AG09309 (cell line): ENCODE measurements around the gene C1QTNF2.
A peak's percentile ranks its signal among the peaks of the same experiment; 100 is the strongest.
"Not testable (repeated sequence)": the region's sequence is repeated elsewhere in the genome, so short reads cannot be mapped to it uniquely, and the experiment has no call there.

Source experiments
- DNase-seq: peaks from one replicate; pipeline ENCODE4 v3.0.0-alpha.2; 2010; ENCODE audit warnings: low read depth
- H3K4me3 ChIP-seq: 2 replicates; pipeline ENCODE4 v1.5.1; 2011; ENCODE audit warnings: mild to moderate bottlenecking, low read depth, low read length, moderate library complexity; ENCODE audit not compliant: control insufficient read depth
- TF ChIP-seq, protein P1 (sequence below): IDR thresholded peaks from 2 replicates; pipeline ENCODE4 v1.5.1; 2011; ENCODE audit warnings: mild to moderate bottlenecking, low read depth, low read length, inconsistent platforms; ENCODE audit not compliant: insufficient read depth, control insufficient read depth; ENCODE audit errors: missing control alignments

The C1QTNF2 gene

DNA sequence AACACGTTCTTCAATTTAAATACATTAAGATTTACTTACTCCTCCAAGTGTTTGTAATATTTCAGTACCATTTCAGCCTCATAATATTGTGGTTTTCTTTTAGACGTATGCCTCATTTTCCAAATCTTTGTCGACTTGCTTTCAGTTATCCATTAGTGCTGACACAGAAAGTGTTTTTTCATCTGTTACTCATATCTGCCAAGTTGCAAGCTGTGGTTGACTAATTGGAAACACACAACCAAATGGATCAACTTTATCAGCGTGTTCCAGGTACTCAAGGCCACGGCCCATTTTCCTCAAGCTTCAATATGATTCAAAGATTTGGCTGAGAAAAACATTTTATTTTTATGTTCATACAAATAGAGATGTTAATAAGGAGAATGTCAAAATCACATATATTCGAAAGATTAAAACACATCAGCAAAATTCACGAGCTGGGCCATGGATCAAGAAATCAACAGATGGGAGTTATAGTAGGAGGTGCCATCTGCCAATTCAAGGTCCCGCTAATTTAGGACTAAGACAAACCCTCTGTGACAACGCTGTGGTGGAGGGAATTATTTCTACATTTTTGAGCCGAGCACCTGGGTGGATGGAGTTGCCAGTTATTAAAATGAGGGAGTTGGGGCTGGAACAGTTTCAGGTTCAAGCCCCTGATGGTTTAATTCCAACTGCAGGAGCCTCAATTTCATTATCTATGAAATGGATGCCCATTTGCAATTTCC lies 30.9 kb downstream of the C1QTNF2 start:
- TF ChIP-seq, protein P1, sequence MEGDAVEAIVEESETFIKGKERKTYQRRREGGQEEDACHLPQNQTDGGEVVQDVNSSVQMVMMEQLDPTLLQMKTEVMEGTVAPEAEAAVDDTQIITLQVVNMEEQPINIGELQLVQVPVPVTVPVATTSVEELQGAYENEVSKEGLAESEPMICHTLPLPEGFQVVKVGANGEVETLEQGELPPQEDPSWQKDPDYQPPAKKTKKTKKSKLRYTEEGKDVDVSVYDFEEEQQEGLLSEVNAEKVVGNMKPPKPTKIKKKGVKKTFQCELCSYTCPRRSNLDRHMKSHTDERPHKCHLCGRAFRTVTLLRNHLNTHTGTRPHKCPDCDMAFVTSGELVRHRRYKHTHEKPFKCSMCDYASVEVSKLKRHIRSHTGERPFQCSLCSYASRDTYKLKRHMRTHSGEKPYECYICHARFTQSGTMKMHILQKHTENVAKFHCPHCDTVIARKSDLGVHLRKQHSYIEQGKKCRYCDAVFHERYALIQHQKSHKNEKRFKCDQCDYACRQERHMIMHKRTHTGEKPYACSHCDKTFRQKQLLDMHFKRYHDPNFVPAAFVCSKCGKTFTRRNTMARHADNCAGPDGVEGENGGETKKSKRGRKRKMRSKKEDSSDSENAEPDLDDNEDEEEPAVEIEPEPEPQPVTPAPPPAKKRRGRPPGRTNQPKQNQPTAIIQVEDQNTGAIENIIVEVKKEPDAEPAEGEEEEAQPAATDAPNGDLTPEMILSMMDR, result no peak
- no peak for DNase-seq
- H3K4me3 ChIP-seq, result no peak overlapping the region

DNA sequence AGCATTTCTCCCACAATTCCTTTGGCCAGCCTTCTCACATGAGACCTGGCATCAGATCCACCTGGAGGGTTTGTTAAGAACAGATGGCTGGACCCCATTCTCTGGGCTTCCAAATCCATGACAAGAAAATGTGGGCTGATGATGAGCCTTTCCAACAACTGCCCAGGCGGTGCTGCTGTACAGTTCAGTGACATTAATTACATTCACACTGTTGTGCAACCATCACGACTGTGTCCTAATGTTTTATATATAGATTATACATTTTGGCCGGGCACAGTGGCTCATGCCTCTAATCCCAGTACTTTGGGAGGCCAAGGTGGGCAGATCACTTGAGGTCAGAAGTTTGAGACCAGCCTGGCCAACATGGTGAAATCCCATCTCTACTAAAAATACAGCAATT lies 35.7 kb downstream of the C1QTNF2 start:
- not testable (repeated sequence) for DNase-seq, H3K4me3 ChIP-seq

DNA sequence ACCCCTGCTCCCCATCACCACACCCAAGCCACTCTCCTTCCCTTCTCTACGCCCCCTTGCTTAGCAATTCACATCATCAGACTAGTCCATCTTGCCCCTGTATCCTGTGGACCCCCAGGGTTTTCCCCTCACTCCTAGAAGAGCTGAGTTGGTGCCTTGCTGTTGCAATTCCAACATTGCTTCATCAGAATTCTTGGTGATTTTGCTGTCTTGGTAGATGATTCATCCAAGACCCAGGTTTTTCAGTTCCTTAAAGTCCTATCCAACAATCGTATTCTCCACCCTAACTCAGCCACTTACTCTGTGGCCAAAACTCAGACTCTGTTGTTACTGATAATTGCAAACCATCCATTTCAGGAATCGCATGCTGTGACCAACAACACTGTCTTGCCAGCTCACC lies 36.7 kb downstream of the C1QTNF2 start:
- TF ChIP-seq, protein P1, result no peak
- no peak overlapping the region for H3K4me3 ChIP-seq
- peak; percentile 42 for DNase-seq

DNA sequence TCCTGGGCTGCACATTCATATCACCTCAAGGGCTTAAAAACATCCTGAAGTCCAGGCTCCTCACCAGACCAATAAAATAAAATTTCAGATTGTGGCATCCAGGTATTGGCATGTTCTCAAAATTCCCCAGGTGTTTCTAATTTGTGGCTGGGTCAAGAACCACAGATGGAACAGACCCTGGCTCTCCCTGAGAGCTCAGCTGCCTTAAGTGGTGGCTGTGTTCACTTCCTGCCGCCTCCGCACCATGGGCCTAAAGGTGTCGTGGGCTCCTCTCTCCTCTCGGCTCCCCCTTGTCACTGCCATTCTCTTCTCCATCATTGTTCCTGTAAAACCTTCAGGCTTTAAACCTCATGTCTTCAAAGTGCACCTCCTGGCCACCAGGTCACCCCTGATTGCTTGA lies 40.2 kb downstream of the C1QTNF2 start:
- no peak for DNase-seq
- TF ChIP-seq, protein P1, result no peak
- no peak overlapping the region for H3K4me3 ChIP-seq

DNA sequence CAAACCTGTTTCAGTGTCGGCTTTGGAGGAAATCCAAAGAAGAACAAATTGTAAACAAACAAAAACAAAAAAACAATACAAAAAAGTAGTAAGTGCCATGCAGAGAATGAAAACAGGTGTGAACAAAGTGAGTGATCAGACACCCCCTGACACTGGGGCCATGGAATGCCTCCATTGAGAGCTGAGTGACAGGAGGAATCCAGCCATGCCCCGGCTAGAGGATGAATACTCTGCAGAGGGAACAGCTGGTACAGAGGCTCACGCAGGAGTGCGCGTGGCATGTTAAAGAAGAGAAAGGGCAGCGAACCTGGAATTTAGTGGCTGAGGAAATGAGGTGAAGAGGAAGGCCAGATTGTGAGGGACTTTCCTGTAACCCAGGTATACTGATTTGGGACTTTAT lies 42.6 kb downstream of the C1QTNF2 start:
- no peak for DNase-seq
- TF ChIP-seq, protein P1, result no peak
- no peak overlapping the region for H3K4me3 ChIP-seq

DNA sequence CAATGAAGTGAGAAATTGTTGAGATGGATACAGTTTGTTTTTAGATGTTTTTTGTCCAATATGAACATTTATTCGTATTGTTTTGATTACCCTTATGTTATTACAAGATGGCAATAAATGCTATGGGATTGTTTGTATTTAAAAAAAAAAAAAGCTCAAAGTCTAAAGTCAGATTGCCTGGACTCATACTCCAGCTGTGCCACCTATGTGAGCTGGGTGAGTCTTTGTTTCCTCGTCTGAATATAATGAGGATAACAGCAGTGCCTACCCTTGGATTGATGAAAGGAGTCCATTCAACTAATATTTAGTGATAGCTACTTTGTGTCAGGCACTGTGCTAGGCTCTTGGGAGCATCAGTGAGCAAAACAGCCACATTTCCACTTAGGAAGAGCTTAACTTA lies 43.4 kb downstream of the C1QTNF2 start:
- no peak overlapping the region for H3K4me3 ChIP-seq
- no peak for DNase-seq
- TF ChIP-seq, protein P1, result no peak

DNA sequence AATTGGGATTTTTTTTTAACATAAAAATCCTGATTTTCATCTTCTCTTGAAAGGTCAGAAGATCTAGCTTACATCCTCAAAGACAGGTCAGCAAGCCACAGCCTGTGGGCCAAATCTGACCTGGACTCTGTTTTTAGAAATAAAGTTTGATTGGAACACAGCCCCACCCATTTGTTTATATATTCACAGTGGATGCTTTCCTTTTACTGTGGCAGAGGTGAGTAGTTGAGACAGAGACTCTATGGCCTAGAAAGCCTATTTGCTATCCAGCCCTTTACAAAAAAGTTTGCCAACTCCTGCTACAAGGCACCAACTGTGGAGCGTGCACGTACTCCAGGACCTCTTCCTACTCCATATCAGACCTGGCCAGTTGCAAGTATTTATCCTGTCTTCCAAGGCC lies 44.7 kb downstream of the C1QTNF2 start:
- no peak overlapping the region for H3K4me3 ChIP-seq
- no peak for DNase-seq
- TF ChIP-seq, protein P1, result no peak
